Measurements from ENCODE around the gene TESMIN.
A peak's percentile ranks its signal among the peaks of the same experiment; 100 is the strongest.

Gene TESMIN

GRCh38 chr11:68783216-68783821, 32.0 kb upstream of the TESMIN start:
- no peak for TF ChIP-seq CTCF (IDR thresholded peaks at IDR 0.05)
- H3K27me3 Mint-ChIP-seq (ENCODE audit: low read depth, poor library complexity): peaks cover 3% of the 10 kb centered on the region
- peaks cover 8% of the 10 kb centered on the region for H3K4me1 Mint-ChIP-seq
- no peak overlapping the region for H3K27ac Mint-ChIP-seq
- H3K4me3 Mint-ChIP-seq: no peak overlapping the region
- H3K36me3 Mint-ChIP-seq (ENCODE audit: low read depth): no peaks in the 10 kb centered on the region
- no peaks in the 10 kb centered on the region for H3K9me3 Mint-ChIP-seq
- DNase-seq: no peak

- H3K36me3 Mint-ChIP-seq (ENCODE audit: low read depth): no peaks in the 10 kb centered on the region
- no peak for DNase-seq
- no peak for TF ChIP-seq CTCF (IDR thresholded peaks at IDR 0.05)
- peaks cover 6% of the 10 kb centered on the region for H3K27me3 Mint-ChIP-seq (ENCODE audit: low read depth, poor library complexity)
- no peak overlapping the region for H3K4me3 Mint-ChIP-seq
- H3K4me1 Mint-ChIP-seq: peaks cover 8% of the 10 kb centered on the region
- H3K27ac Mint-ChIP-seq: no peak overlapping the region
- H3K9me3 Mint-ChIP-seq: no peaks in the 10 kb centered on the region
Measured at GRCh38 chr11:68782711-68783110, 31.4 kb upstream of the TESMIN start.

- Mint-ChIP-seq H3K27ac (no peak overlapping the region), H3K4me3 (no peak overlapping the region), H3K4me1 (peaks cover 8% of the 10 kb centered on the region), H3K36me3 (ENCODE audit: low read depth) (no peaks in the 10 kb centered on the region), H3K27me3 (ENCODE audit: low read depth, poor library complexity) (peaks cover 9% of the 10 kb centered on the region), H3K9me3 (no peaks in the 10 kb centered on the region)
- no peak for TF ChIP-seq CTCF (IDR thresholded peaks at IDR 0.05)
- DNase-seq: peak; percentile 30
Measured at GRCh38 chr11:68780829-68781228, 29.5 kb upstream of the TESMIN start.

GRCh38 chr11:68778205-68778604, 26.9 kb upstream of the TESMIN start:
- peaks cover 28% of the 10 kb centered on the region for H3K4me1 Mint-ChIP-seq

GRCh38 chr11:68776442-68777235, 25.3 kb upstream of the TESMIN start:
- Mint-ChIP-seq H3K27ac (no peak overlapping the region), H3K4me3 (no peak overlapping the region), H3K4me1 (peaks cover 31% of the 10 kb centered on the region), H3K27me3 (ENCODE audit: low read depth, poor library complexity) (peaks cover 9% of the 10 kb centered on the region), H3K36me3 (ENCODE audit: low read depth) (no peaks in the 10 kb centered on the region), H3K9me3 (no peaks in the 10 kb centered on the region)
- TF ChIP-seq CTCF (IDR thresholded peaks at IDR 0.05): no peak
- no peak for DNase-seq

More at GRCh38 chr11:68778205-68778604, 26.9 kb upstream of the TESMIN start:
- H3K27me3 Mint-ChIP-seq (ENCODE audit: low read depth, poor library complexity): peaks cover 10% of the 10 kb centered on the region
- no peak overlapping the region for H3K4me3 Mint-ChIP-seq
- peak overlapping the region; percentile 6 for H3K27ac Mint-ChIP-seq
- TF ChIP-seq CTCF (IDR thresholded peaks at IDR 0.05): no peak
- DNase-seq: no peak
- no peaks in the 10 kb centered on the region for H3K9me3 Mint-ChIP-seq
- H3K36me3 Mint-ChIP-seq (ENCODE audit: low read depth): no peaks in the 10 kb centered on the region

Measured in nephron progenitor cell (in vitro differentiated cells).